Hepatocyte (in vitro differentiated cells): Measurements from ENCODE around the gene ALOX5. TPM values are rescaled to one million over a fixed set of nuclear protein-coding genes. Genes with fewer than 3 reads are reported as not detected.
"Not testable (repeated sequence)": the region's sequence is repeated elsewhere in the genome, so short reads cannot be mapped to it uniquely, and the experiment has no call there.

Experiments used
- DNase-seq: peaks from one replicate; pipeline ENCODE4 v3.0.0-alpha.2; 2016; ENCODE audit warnings: low spot score
- H2AFZ ChIP-seq: fragments of 200-600 bp; sonication (generic); 2 replicates; pipeline ENCODE4 v1.6.0; 2016; ENCODE audit warnings: antibody characterized with exemption, mild to moderate bottlenecking
- H3K27ac ChIP-seq: fragments of 200-600 bp; sonication (generic); 2 replicates; pipeline ENCODE4 v1.5.1; 2016; ENCODE audit warnings: mild to moderate bottlenecking
- H3K27me3 ChIP-seq: fragments of 200-600 bp; sonication (generic); 2 replicates; pipeline ENCODE4 v1.6.1; 2016
- H3K36me3 ChIP-seq: fragments of 200-600 bp; sonication (generic); replicated peaks from 2 replicates; pipeline ENCODE4 v1.5.1; 2016; ENCODE audit warnings: low read depth; ENCODE audit not compliant: insufficient read depth
- H3K4me1 ChIP-seq: fragments of 200-600 bp; sonication (generic); 2 replicates; pipeline ENCODE4 v1.5.1; 2016; ENCODE audit warnings: mild to moderate bottlenecking, moderate library complexity; ENCODE audit not compliant: insufficient read depth
- H3K4me2 ChIP-seq: fragments of 200-600 bp; sonication (generic); 2 replicates; pipeline ENCODE4 v1.6.0; 2016
- H3K4me3 ChIP-seq: fragments of 200-600 bp; sonication (generic); 2 replicates; pipeline ENCODE4 v1.5.1; 2016; ENCODE audit warnings: mild to moderate bottlenecking
- H3K79me2 ChIP-seq: fragments of 200-600 bp; sonication (generic); 2 replicates; pipeline ENCODE4 v1.6.0; 2017; ENCODE audit warnings: mild to moderate bottlenecking
- H3K9me2 ChIP-seq: fragments of 200-600 bp; sonication (generic); replicated peaks from 2 replicates; pipeline ENCODE4 v1.6.0; 2017; ENCODE audit warnings: mild to moderate bottlenecking; ENCODE audit not compliant: insufficient read depth
- H3K9me3 ChIP-seq: fragments of 200-600 bp; sonication (generic); 2 replicates; pipeline ENCODE4 v1.5.1; 2016; ENCODE audit warnings: low read depth, mild to moderate bottlenecking
- H4K20me1 ChIP-seq: fragments of 200-600 bp; sonication (generic); 2 replicates; pipeline ENCODE4 v1.6.0; 2016; ENCODE audit warnings: mild to moderate bottlenecking; ENCODE audit not compliant: insufficient read depth, poor library complexity, severe bottlenecking
- EZH2 ChIP-seq: fragments of 200-600 bp; sonication (generic); IDR thresholded peaks from 2 replicates; pipeline ENCODE4 v1.6.1; 2016; ENCODE audit warnings: antibody characterized with exemption, mild to moderate bottlenecking, borderline replicate concordance
- EZH2phosphoT487 ChIP-seq: fragments of 200-600 bp; sonication (generic); IDR thresholded peaks from one replicate; pipeline ENCODE4 v1.6.1; 2018; ENCODE audit warnings: antibody characterized with exemption, mild to moderate bottlenecking, low read depth, moderate library complexity; ENCODE audit not compliant: unreplicated experiment, severe bottlenecking
- WGBS: methylation state at CpG from one replicate; pipeline ENCODE4 v1.1.6; 2016; ENCODE audit warnings: low lambda C conversion rate; ENCODE audit errors: missing lambda C conversion rate; 5-methylcytosine and 5-hydroxymethylcytosine counted together
- polyA plus RNA-seq: library from polyadenylated mRNA; unstranded; fragments of >200 nt; fragmentation: Nextera tagmentation; extraction: Ambion mirVana; gene quantifications from 2 replicates; pipeline ENCODE4 v1.2.1, GENCODE V29; 2016
- total RNA-seq: library from RNA; depleted of rRNA; stranded (reverse); fragments of >200 nt; gene quantifications from 2 replicates; pipeline ENCODE4 v1.2.3, GENCODE V29; 2014
- TF ChIP-seq, protein P1 (sequence below): fragments of 200-600 bp; sonication (generic); IDR thresholded peaks from 2 replicates; pipeline ENCODE4 v1.5.1; 2016; ENCODE audit warnings: antibody characterized with exemption, mild to moderate bottlenecking; ENCODE audit not compliant: poor library complexity

Gene ALOX5
- total and polyA plus RNA-seq, 2 experiments from 2014 or later, result 3.5 to 4.4 TPM

- WGBS, result 80% methylated on average over 2 of the region's 2 CpGs
- TF ChIP-seq EZH2phosphoT487 (no peak), EZH2 (no peak)
- TF ChIP-seq, protein P1, sequence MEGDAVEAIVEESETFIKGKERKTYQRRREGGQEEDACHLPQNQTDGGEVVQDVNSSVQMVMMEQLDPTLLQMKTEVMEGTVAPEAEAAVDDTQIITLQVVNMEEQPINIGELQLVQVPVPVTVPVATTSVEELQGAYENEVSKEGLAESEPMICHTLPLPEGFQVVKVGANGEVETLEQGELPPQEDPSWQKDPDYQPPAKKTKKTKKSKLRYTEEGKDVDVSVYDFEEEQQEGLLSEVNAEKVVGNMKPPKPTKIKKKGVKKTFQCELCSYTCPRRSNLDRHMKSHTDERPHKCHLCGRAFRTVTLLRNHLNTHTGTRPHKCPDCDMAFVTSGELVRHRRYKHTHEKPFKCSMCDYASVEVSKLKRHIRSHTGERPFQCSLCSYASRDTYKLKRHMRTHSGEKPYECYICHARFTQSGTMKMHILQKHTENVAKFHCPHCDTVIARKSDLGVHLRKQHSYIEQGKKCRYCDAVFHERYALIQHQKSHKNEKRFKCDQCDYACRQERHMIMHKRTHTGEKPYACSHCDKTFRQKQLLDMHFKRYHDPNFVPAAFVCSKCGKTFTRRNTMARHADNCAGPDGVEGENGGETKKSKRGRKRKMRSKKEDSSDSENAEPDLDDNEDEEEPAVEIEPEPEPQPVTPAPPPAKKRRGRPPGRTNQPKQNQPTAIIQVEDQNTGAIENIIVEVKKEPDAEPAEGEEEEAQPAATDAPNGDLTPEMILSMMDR, result no peak
- Histone ChIP-seq H2AFZ (no peak overlapping the region), H3K9me2 (no peaks in the 10 kb centered on the region), H3K27me3 (no peaks in the 10 kb centered on the region), H3K79me2 (no peaks in the 10 kb centered on the region), H3K9me3 (no peaks in the 10 kb centered on the region), H3K36me3 (no peaks in the 10 kb centered on the region), H3K4me3 (no peak overlapping the region), H4K20me1 (no peaks in the 10 kb centered on the region), H3K27ac (no peak overlapping the region), H3K4me2 (no peak overlapping the region), H3K4me1 (no peaks in the 10 kb centered on the region)
- no peak for DNase-seq
Observed at GRCh38 chr10:45410489-45410806, 36.4 kb downstream of the ALOX5 start.

- Histone ChIP-seq H3K9me2 (no peaks in the 10 kb centered on the region), H3K36me3 (no peaks in the 10 kb centered on the region), H3K4me1 (no peaks in the 10 kb centered on the region), H3K27ac (no peak overlapping the region), H3K79me2 (no peaks in the 10 kb centered on the region), H3K4me2 (no peak overlapping the region), H2AFZ (no peak overlapping the region), H3K27me3 (no peaks in the 10 kb centered on the region), H4K20me1 (no peaks in the 10 kb centered on the region), H3K4me3 (no peak overlapping the region), H3K9me3 (no peaks in the 10 kb centered on the region)
- no peak for DNase-seq
- TF ChIP-seq, protein P1, result no peak
- TF ChIP-seq EZH2phosphoT487 (no peak), EZH2 (no peak)
- 87% methylated on average over 6 of the region's 6 CpGs for WGBS
Observed at GRCh38 chr10:45410807-45411606, 37.0 kb downstream of the ALOX5 start.

GRCh38 chr10:45411607-45411940 lies 37.6 kb downstream of the ALOX5 start:
- Histone ChIP-seq H3K27ac (no peak overlapping the region), H3K4me2 (no peak overlapping the region), H4K20me1 (no peaks in the 10 kb centered on the region), H3K4me1 (no peaks in the 10 kb centered on the region), H3K9me2 (no peaks in the 10 kb centered on the region), H3K27me3 (no peaks in the 10 kb centered on the region), H3K79me2 (no peaks in the 10 kb centered on the region), H2AFZ (no peak overlapping the region), H3K4me3 (no peak overlapping the region), H3K36me3 (no peaks in the 10 kb centered on the region), H3K9me3 (no peaks in the 10 kb centered on the region)
- TF ChIP-seq EZH2phosphoT487, result no peak
- TF ChIP-seq, protein P1, result no peak
- no peak for TF ChIP-seq EZH2
- DNase-seq, result no peak
- WGBS, result 95% methylated on average over 4 of the region's 4 CpGs

GRCh38 chr10:45415062-45415461 lies 41.0 kb downstream of the ALOX5 start:
- H3K9me2 ChIP-seq, H3K36me3 ChIP-seq, H3K4me1 ChIP-seq, H4K20me1 ChIP-seq, H3K4me2 ChIP-seq, H3K27me3 ChIP-seq, H2AFZ ChIP-seq, H3K79me2 ChIP-seq, DNase-seq, H3K9me3 ChIP-seq, H3K4me3 ChIP-seq, H3K27ac ChIP-seq: not testable (repeated sequence)
- WGBS, result 93% methylated on average over 5 of the region's 5 CpGs
